Neural cell (in vitro differentiated cells): ENCODE data around the gene TULP4. TPM values are rescaled to one million over a fixed set of nuclear protein-coding genes. Genes with fewer than 3 reads are reported as not detected.

ENCODE experiments used
- H2AFZ ChIP-seq: fragments of 200-600, 300-800 bp; sonication (generic), shearing (Covaris generic); 2 replicates; pipeline ENCODE4 v1.6.0; 2014; ENCODE audit warnings: low read depth, mild to moderate bottlenecking, antibody characterized with exemption, low read length, moderate library complexity
- H3F3A ChIP-seq: fragments of 200-600 bp; shearing (Covaris generic); 2 replicates; pipeline ENCODE4 v1.6.1; 2016; ENCODE audit warnings: mild to moderate bottlenecking, moderate library complexity, mixed read lengths, antibody characterized with exemption, low read length; ENCODE audit not compliant: insufficient read depth, poor library complexity, severe bottlenecking
- H3K27ac ChIP-seq: fragments of 200-600, 300-800 bp; sonication (generic), shearing (Covaris generic); 2 replicates; pipeline ENCODE4 v1.5.1; 2014; ENCODE audit warnings: mild to moderate bottlenecking, low read length, moderate library complexity
- H3K27me3 ChIP-seq: fragments of 300-800, 200-600 bp; sonication (generic), shearing (Covaris generic); 2 replicates; pipeline ENCODE4 v1.6.0; 2014; ENCODE audit warnings: mild to moderate bottlenecking, low read depth, low read length, moderate library complexity; ENCODE audit not compliant: insufficient read depth
- H3K36me3 ChIP-seq: fragments of 300-800, 200-600 bp; sonication (generic), shearing (Covaris generic); 2 replicates; pipeline ENCODE4 v1.5.1; 2014; ENCODE audit warnings: mild to moderate bottlenecking, antibody characterized with exemption, low read length, moderate library complexity; ENCODE audit not compliant: insufficient read depth
- H3K4me2 ChIP-seq: fragments of 300-800, 200-600 bp; sonication (generic), shearing (Covaris generic); 2 replicates; pipeline ENCODE4 v1.6.0; 2014; ENCODE audit warnings: mild to moderate bottlenecking, low read length
- H3K4me3 ChIP-seq: fragments of 300-800, 200-600 bp; sonication (generic), shearing (Covaris generic); 2 replicates; pipeline ENCODE4 v1.5.1; 2014; ENCODE audit warnings: mild to moderate bottlenecking, low read length, moderate library complexity
- H3K79me2 ChIP-seq: fragments of 200-600 bp; shearing (Covaris generic); replicated peaks from 2 replicates; pipeline ENCODE4 v1.6.0; 2014; ENCODE audit warnings: mild to moderate bottlenecking, low read length, moderate library complexity; ENCODE audit not compliant: insufficient read depth
- H3K9ac ChIP-seq: fragments of 300-800, 200-600 bp; sonication (generic), shearing (Covaris generic); 2 replicates; pipeline ENCODE4 v1.6.1; 2016; ENCODE audit warnings: mild to moderate bottlenecking, low read length, mixed read lengths
- H3K9me2 ChIP-seq: fragments of 200-600 bp; shearing (Covaris generic); 2 replicates; pipeline ENCODE4 v1.6.1; 2016; ENCODE audit warnings: mild to moderate bottlenecking, low read length, mixed read lengths; ENCODE audit not compliant: insufficient read depth
- H3K9me3 ChIP-seq: fragments of 200-600, 300-800 bp; sonication (generic), shearing (Covaris generic); 2 replicates; pipeline ENCODE4 v1.6.1; 2016; ENCODE audit warnings: mild to moderate bottlenecking, mixed run types, low read length, moderate library complexity, mixed read lengths
- H4K20me1 ChIP-seq: fragments of 200-600 bp; shearing (Covaris generic); 2 replicates; pipeline ENCODE4 v1.6.1; 2016; ENCODE audit warnings: mild to moderate bottlenecking, mixed run types; ENCODE audit not compliant: insufficient read depth
- CTCF ChIP-seq: fragments of 450-650 bp; IDR thresholded peaks from 2 replicates; pipeline ENCODE4 v1.5.1; 2014; ENCODE audit warnings: antibody characterized with exemption, mild to moderate bottlenecking, moderate library complexity; ENCODE audit not compliant: poor library complexity, severe bottlenecking
- EP300 ChIP-seq: fragments of 450-650 bp; conservative IDR thresholded peaks from 2 replicates; pipeline ENCODE4 v1.6.1; 2014; ENCODE audit warnings: antibody characterized with exemption, mild to moderate bottlenecking, moderate library complexity; ENCODE audit not compliant: poor library complexity, severe bottlenecking
- EZH2 ChIP-seq: fragments of 200-600, 300-800 bp; shearing (Covaris generic), sonication (generic); IDR thresholded peaks from 2 replicates; pipeline ENCODE4 v1.6.1; 2014; ENCODE audit warnings: antibody characterized with exemption, low read length, borderline replicate concordance, mild to moderate bottlenecking; ENCODE audit not compliant: insufficient read depth, poor library complexity, severe bottlenecking
- MXI1 ChIP-seq: fragments of 450-650 bp; conservative IDR thresholded peaks from 2 replicates; pipeline ENCODE4 v1.6.1; 2014; ENCODE audit warnings: antibody characterized with exemption, mild to moderate bottlenecking; ENCODE audit not compliant: poor library complexity, severe bottlenecking
- POLR2AphosphoS5 ChIP-seq: IDR thresholded peaks from 2 replicates; pipeline ENCODE4 v1.6.1; 2012
- RAD21 ChIP-seq: fragments of 450-650 bp; conservative IDR thresholded peaks from 2 replicates; pipeline ENCODE4 v1.6.1; 2014; ENCODE audit warnings: antibody characterized with exemption, mild to moderate bottlenecking, moderate library complexity
- REST ChIP-seq: IDR thresholded peaks from 2 replicates; pipeline ENCODE4 v1.6.1; 2012; ENCODE audit warnings: borderline replicate concordance
- SMC3 ChIP-seq: fragments of 450-650 bp; conservative IDR thresholded peaks from 2 replicates; pipeline ENCODE4 v1.6.1; 2014; ENCODE audit warnings: antibody characterized with exemption, mild to moderate bottlenecking, moderate library complexity; ENCODE audit not compliant: poor library complexity
- TAF1 ChIP-seq: IDR thresholded peaks from 2 replicates; pipeline ENCODE4 v1.6.1; 2012; ENCODE audit warnings: low read depth
- polyA plus RNA-seq: library from polyadenylated mRNA; depleted of rRNA; stranded (reverse); fragments of >200 nt; gene quantifications from 2 replicates; pipeline ENCODE4 v1.2.3, GENCODE V29; 2014

TULP4 gene
- polyA plus RNA-seq, 1 donor from 2014 or later, result 30.6 TPM

GRCh38 chr6:158531970-158532369 is 219.7 kb downstream of the TULP4 start:
- no peaks in the 10 kb centered on the region for H4K20me1 ChIP-seq
- H3K79me2 ChIP-seq, result no peaks in the 10 kb centered on the region
- no peaks in the 10 kb centered on the region for H3K27me3 ChIP-seq
- H3K9me3 ChIP-seq, result no peaks in the 10 kb centered on the region
- H3K36me3 ChIP-seq, result no peaks in the 10 kb centered on the region
- no peak overlapping the region for H3K4me3 ChIP-seq
- no peaks in the 10 kb centered on the region for H3K9me2 ChIP-seq
- H3K27ac ChIP-seq, result no peak overlapping the region
- no peak overlapping the region for H3K9ac ChIP-seq
- peaks cover 6% of the 10 kb centered on the region for H3F3A ChIP-seq
- H2AFZ ChIP-seq, result no peak overlapping the region
- no peak for TF ChIP-seq CTCF
- TF ChIP-seq SMC3, result no peak
- no peak for TF ChIP-seq REST
- no peak for TF ChIP-seq POLR2AphosphoS5
- no peak for TF ChIP-seq EP300
- TF ChIP-seq MXI1, result no peak
- no peak for TF ChIP-seq RAD21
- no peak for TF ChIP-seq EZH2
- TF ChIP-seq TAF1, result no peak
- no peak overlapping the region for H3K4me2 ChIP-seq

GRCh38 chr6:158536084-158536890 is 224.0 kb downstream of the TULP4 start:
- Histone ChIP-seq H3K9me3 (no peaks in the 10 kb centered on the region), H3K9me2 (no peaks in the 10 kb centered on the region), H3F3A (peaks cover 6% of the 10 kb centered on the region), H3K36me3 (no peaks in the 10 kb centered on the region), H3K4me2 (peak overlapping the region; percentile 53), H3K27me3 (no peaks in the 10 kb centered on the region), H3K4me3 (peak overlapping the region; percentile 93), H3K79me2 (peaks cover 11% of the 10 kb centered on the region), H2AFZ (peak overlapping the region; percentile 60), H4K20me1 (no peaks in the 10 kb centered on the region), H3K27ac (peak overlapping the region; percentile 81), H3K9ac (peak overlapping the region; percentile 92)
- TF ChIP-seq SMC3 (no peak), EZH2 (no peak), POLR2AphosphoS5 (peak; percentile 28), CTCF (peak; percentile 25), EP300 (no peak), MXI1 (peak; percentile 25), TAF1 (peak; percentile 58), REST (peak; percentile 92)
